Measurements from ENCODE around the gene LPIN3.

The LPIN3 gene

GRCh38 chr20:41395667-41396664 lies 55.3 kb downstream of the LPIN3 start:
- DNase-seq = no peak

- no peak for DNase-seq
Measured at GRCh38 chr20:41398408-41398807, 57.8 kb downstream of the LPIN3 start.

- no peak for DNase-seq
Measured at GRCh38 chr20:41403604-41404003, 63.0 kb downstream of the LPIN3 start.

GRCh38 chr20:41405436-41405835 lies 64.8 kb downstream of the LPIN3 start:
- DNase-seq = no peak

GRCh38 chr20:41406353-41406752 lies 65.7 kb downstream of the LPIN3 start:
- no peak for DNase-seq

- DNase-seq = no peak
Measured at GRCh38 chr20:41406896-41407444, 66.3 kb downstream of the LPIN3 start.

- DNase-seq = no peak
Measured at GRCh38 chr20:41407607-41408006, 67.0 kb downstream of the LPIN3 start.

GRCh38 chr20:41408156-41408794 lies 67.7 kb downstream of the LPIN3 start:
- DNase-seq = no peak

GRCh38 chr20:41408986-41409385 lies 68.4 kb downstream of the LPIN3 start:
- no peak for DNase-seq

Data from activated naive CD4-positive, alpha-beta T cell treated with Interleukin-2 at 50 U/mL for 16 hours (primary cell).